8988T (cell line): Measurements from ENCODE around the gene MPC2.
"Not testable (repeated sequence)": the region's sequence is repeated elsewhere in the genome, so short reads cannot be mapped to it uniquely, and the experiment has no call there.

Experiments used
- DNase-seq: peaks from one replicate; pipeline ENCODE4 v3.0.0; 2011

Gene MPC2

DNA sequence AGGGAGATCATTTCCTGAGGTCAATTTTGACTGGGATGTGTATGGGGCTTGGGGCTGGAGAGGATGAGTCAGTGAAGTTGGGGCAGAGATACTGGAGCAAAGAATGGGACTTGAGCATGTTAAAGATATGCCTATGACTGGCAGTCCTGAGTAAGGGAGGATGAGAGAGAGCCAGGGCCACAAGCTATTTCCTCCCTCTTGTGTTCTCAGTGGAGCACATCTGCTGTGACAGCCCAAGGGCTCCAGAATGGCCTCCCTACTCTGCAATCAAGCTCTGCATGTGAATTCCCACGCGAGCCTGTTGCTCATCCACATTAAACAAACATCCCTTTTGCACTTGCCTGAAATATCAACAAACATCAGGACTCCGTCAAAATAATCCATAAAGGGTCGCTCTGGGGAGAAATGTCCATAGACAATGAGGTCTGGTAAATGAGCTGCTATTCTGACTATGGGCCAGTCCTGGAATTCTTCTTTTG is 32.2 kb downstream of the MPC2 start:
- no peak for DNase-seq

- DNase-seq: no peak
Measured at GRCh38 chr1:167900907-167901306, 36.0 kb downstream of the MPC2 start.

DNA sequence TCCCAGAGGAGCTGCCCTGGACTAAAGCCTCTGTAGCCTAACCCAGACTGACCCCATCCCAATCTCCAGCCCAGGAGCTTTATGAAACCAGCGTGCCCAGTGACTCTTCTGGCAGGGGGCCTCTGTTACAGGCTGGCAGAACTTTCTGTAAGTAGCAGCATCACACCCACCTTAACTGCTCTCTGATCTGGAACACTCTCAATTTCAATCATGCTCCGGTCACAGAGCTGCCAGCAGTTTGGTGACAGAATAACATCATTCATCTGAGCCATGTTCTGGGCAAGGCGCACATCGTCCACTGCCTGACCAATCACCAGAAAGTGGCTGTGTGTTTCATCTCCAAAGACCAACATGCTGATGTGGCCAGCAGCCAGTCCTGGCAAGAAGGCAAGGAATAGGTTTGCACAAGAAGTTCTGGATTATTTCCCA is 37.6 kb downstream of the MPC2 start:
- DNase-seq: no peak

GRCh38 chr1:167898578-167899222 is 38.2 kb downstream of the MPC2 start:
- no peak for DNase-seq

DNA sequence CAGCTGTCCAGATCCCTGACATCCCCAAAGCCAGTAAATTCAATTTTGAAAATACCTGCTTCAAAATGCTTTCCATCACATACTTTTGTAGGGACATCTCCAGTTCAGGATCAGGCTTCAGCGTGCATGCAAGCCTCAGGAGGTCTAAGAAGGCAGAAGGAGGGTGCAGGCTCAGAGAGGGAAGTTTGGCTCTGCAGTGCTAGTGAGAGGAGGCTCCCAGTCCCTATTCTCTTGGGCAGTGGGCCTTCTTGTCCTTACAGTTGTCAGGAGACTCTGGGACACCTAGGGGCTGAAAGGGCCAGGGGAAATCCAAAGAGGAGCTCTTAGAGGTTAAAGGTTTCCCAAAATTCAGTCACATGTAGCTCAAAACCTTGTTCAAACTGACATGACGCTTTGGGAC is 43.1 kb downstream of the MPC2 start:
- DNase-seq: no peak

DNA sequence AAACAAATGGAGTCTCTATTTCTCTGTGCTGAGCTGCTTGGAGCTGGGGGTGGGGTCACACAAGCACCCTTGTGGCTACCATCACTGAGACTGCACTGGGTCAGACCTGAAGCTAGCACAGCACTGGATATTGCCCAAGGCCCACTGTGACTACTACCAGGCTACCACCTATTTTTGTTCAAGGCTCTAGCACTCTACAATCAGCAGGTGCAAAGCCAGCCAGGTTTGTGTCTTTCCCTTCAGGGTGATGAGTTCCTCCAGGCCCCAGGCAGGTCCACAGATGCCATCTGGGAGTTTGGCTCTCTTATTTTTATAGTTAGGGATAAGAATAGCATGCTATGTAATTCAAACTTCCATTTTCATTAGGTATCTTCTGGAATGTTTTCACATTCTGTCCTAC is 46.5 kb downstream of the MPC2 start:
- DNase-seq: no peak

- not testable (repeated sequence) for DNase-seq
Measured at GRCh38 chr1:167887187-167887586, 49.7 kb downstream of the MPC2 start.

- no peak for DNase-seq
Measured at GRCh38 chr1:167882376-167882775, 54.5 kb downstream of the MPC2 start.

DNA sequence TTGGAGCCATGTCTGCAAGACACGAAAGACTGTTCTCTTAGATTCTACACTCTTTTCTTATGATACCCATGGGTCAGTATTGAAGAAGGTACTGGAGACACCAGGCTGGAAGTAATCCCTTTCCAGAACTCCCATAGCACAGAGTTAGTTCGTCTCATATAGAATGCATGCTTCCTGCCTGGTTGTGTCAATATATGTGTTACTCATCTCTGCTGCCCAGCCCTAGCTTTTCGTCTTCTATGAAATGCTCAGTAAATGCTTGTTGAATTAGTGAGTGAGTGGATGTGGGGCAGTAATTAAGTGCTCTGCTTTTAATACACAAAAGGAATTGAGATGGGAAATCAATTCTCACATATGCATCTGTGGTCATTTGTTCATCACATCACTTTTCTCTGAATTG is 55.1 kb downstream of the MPC2 start:
- DNase-seq: no peak

GRCh38 chr1:167881069-167881468 is 55.8 kb downstream of the MPC2 start:
- no peak for DNase-seq

GRCh38 chr1:167880580-167881021 is 56.3 kb downstream of the MPC2 start:
- DNase-seq: no peak

DNA sequence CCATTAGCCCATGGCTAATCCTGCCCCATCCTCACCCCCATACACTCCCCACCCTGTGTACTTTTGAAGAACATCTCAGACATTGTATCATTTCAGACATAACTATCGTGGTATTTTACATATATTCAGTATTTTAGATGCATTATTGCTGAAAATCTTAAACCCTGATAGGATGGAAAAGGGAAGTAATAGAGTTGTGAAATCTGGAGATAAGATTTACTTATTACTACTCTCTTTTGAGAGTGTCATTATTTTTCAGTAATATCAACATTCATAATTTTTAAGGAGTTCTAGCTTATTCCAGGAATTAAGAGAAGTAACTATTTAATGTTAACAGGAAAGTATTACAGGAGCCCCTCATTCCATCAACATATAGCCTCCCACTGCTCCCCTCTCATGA is 57.4 kb downstream of the MPC2 start:
- no peak for DNase-seq

GRCh38 chr1:167878372-167879160 is 58.3 kb downstream of the MPC2 start:
- DNase-seq: no peak

GRCh38 chr1:167876597-167877175 is 60.2 kb downstream of the MPC2 start:
- no peak for DNase-seq

DNA sequence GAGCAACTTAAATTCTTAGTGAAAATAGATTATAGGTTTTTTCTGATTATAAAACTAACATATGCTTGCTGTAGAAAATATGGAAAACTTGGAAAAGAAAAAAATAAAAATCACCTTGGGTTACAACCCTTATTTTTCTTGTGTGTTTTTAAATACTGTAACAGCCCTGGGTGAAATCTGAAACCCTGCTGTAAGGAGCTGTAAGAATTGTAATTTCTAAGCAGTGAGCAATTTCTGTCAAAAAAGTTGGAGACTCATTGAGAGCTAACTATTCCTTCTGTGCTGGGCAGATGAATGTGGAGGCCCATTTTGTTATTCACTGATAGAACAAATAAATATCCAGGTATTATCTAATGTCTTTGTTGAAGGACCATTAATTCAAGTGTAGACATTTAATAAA is 65.5 kb downstream of the MPC2 start:
- no peak for DNase-seq

GRCh38 chr1:167869157-167870001 is 67.5 kb downstream of the MPC2 start:
- DNase-seq: not testable (repeated sequence)

DNA sequence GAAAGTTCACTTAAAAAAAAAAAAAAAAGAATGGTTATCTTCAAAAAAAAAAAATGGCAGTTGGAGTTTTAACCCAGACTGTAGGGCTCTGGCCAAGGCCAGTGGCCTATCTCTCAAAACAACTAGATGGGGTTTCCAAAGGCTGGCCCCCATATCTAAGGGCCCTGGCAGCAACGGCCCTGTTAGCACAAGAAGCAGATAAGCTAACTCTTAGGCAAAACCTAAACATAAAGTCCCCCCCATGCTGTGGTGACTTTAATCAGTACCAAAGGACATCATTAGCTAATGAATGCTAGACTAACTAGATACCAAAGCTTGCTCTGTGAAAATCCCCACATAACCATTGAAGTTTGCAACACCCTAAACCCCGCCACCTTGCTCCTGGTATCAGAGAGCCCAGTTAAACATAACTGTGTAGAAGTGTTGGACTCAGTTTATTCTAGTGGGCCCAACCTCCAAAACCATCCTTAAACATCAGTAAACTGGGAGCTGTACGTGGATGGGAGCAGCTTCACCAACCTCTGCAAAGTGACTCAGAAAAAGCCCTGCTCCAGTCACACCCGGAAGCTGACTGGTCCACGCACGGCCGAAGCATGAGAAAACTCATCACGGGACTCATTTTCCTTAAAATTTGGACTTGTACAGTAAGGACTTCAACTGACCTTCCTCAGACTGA is 70.0 kb downstream of the MPC2 start:
- not testable (repeated sequence) for DNase-seq
